ENCODE results near the gene RMI1.

The RMI1 gene

DNA sequence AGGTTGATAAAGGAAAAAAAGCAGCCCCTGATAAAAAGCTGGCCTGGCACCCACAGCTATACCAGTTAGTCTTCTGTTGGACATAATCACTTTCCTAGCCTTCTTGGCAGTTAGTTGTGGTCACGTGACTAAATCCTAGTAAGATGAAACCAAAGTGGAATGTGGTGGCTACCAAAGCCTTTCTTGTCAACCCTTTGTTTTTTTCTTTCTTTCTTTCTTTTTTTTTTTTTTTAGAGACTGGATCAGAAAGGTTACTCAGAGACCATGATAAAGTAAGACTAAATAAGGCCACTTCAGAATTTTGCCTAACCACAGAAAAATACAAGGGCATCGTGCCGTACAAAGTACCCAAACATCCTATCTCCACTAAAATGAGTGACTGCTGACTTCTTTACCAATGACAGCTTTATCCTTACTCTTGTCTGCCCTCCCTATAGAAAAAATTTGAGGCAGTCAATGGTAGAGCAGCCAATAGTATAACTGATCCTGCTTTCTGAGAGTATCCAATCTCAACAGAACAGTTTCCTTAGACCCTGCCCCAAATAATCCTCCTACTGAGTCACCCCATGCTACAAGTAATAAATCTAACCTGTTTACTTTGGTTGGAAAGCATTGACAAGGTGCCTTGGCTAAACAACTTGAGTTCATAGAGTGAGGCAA, 45.2 kb upstream of the RMI1 start:
- Histone ChIP-seq H3K4me3 (replicated peaks; ENCODE audit: insufficient read depth, low read length) (no peak overlapping the region), H3K27ac (replicated peaks) (peak overlapping the region; percentile 41), H3K27me3 (ENCODE audit: insufficient read depth, poor library complexity, severe bottlenecking) (no peaks in the 10 kb centered on the region)
- no peak for DNase-seq (ENCODE audit: low read depth in 1 of 2, low spot score in 1 of 2)
- TF ChIP-seq GABPA (IDR thresholded peaks at IDR 0.05; ENCODE audit: low read depth), result no peak
- no peak for TF ChIP-seq POLR2AphosphoS5 (IDR thresholded peaks at IDR 0.05; ENCODE audit: low read depth)
- TF ChIP-seq, protein P1, sequence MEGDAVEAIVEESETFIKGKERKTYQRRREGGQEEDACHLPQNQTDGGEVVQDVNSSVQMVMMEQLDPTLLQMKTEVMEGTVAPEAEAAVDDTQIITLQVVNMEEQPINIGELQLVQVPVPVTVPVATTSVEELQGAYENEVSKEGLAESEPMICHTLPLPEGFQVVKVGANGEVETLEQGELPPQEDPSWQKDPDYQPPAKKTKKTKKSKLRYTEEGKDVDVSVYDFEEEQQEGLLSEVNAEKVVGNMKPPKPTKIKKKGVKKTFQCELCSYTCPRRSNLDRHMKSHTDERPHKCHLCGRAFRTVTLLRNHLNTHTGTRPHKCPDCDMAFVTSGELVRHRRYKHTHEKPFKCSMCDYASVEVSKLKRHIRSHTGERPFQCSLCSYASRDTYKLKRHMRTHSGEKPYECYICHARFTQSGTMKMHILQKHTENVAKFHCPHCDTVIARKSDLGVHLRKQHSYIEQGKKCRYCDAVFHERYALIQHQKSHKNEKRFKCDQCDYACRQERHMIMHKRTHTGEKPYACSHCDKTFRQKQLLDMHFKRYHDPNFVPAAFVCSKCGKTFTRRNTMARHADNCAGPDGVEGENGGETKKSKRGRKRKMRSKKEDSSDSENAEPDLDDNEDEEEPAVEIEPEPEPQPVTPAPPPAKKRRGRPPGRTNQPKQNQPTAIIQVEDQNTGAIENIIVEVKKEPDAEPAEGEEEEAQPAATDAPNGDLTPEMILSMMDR (IDR thresholded peaks at IDR 0.05; ENCODE audit: insufficient read depth, low read length), result no peak
- TF ChIP-seq, protein P2, sequence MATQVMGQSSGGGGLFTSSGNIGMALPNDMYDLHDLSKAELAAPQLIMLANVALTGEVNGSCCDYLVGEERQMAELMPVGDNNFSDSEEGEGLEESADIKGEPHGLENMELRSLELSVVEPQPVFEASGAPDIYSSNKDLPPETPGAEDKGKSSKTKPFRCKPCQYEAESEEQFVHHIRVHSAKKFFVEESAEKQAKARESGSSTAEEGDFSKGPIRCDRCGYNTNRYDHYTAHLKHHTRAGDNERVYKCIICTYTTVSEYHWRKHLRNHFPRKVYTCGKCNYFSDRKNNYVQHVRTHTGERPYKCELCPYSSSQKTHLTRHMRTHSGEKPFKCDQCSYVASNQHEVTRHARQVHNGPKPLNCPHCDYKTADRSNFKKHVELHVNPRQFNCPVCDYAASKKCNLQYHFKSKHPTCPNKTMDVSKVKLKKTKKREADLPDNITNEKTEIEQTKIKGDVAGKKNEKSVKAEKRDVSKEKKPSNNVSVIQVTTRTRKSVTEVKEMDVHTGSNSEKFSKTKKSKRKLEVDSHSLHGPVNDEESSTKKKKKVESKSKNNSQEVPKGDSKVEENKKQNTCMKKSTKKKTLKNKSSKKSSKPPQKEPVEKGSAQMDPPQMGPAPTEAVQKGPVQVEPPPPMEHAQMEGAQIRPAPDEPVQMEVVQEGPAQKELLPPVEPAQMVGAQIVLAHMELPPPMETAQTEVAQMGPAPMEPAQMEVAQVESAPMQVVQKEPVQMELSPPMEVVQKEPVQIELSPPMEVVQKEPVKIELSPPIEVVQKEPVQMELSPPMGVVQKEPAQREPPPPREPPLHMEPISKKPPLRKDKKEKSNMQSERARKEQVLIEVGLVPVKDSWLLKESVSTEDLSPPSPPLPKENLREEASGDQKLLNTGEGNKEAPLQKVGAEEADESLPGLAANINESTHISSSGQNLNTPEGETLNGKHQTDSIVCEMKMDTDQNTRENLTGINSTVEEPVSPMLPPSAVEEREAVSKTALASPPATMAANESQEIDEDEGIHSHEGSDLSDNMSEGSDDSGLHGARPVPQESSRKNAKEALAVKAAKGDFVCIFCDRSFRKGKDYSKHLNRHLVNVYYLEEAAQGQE (IDR thresholded peaks at IDR 0.05; ENCODE audit: insufficient replicate concordance, low read depth), result no peak

DNA sequence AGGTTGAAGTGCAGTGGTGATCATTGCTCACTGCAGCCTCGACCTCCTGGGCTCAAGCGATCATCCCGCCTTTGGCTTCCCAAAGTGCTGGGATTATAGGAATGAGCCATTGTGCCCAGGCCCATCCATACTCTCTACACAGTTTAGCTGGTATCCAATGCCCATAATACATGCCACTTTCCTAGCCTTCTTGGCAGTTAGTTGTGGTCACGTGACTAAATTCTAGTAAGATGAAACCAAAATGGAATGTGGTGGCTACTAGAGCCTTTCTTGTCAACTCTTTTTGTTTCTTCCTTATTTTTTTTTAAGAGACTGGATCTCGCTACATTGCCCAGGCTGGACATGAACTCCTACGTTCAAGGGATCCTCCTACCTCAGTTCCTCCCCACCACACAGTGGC, 44.1 kb upstream of the RMI1 start:
- Histone ChIP-seq H3K27me3 (ENCODE audit: insufficient read depth, poor library complexity, severe bottlenecking) (no peaks in the 10 kb centered on the region), H3K4me3 (replicated peaks; ENCODE audit: insufficient read depth, low read length) (no peak overlapping the region), H3K27ac (replicated peaks) (no peak overlapping the region)
- TF ChIP-seq SPI1 (IDR thresholded peaks at IDR 0.05; ENCODE audit: borderline replicate concordance, low read depth) (no peak), GABPA (IDR thresholded peaks at IDR 0.05; ENCODE audit: low read depth) (no peak), POLR2AphosphoS5 (IDR thresholded peaks at IDR 0.05; ENCODE audit: low read depth) (no peak)
- TF ChIP-seq, protein P2 (IDR thresholded peaks at IDR 0.05; ENCODE audit: insufficient replicate concordance, low read depth), result no peak
- TF ChIP-seq, protein P1 (IDR thresholded peaks at IDR 0.05; ENCODE audit: insufficient read depth, low read length), result no peak
- DNase-seq (ENCODE audit: low read depth in 1 of 2, low spot score in 1 of 2), result no peak

DNA sequence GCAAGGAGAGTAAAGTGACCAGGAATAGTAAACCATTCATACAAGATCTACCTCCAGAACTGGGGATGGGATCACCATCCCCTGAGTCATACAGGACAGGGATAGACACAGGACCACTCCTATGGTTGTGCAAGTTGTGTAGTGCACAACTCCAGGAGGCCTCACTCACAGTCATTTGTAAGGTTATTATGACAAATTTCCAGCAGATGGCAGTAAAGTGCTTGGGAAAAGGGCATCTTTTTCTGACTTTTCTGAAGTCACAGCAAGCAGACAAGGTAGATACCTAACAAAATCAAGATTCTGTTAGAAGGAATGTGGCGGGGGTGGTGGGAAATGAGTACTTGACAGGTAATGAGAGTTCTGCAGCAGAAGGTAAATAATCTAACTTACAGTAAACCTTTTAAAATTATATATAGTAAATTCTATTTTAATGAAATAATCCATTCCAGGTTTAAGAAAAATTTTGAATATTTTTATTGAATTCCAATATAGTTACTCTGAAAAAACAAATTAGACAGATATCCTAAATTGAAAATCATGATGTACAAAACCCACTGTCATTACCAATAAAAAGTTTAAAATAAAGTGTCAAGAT, 42.6 kb upstream of the RMI1 start:
- TF ChIP-seq, protein P1 (IDR thresholded peaks at IDR 0.05; ENCODE audit: insufficient read depth, low read length), result no peak
- TF ChIP-seq SPI1 (IDR thresholded peaks at IDR 0.05; ENCODE audit: borderline replicate concordance, low read depth) (no peak), POLR2AphosphoS5 (IDR thresholded peaks at IDR 0.05; ENCODE audit: low read depth) (no peak), GABPA (IDR thresholded peaks at IDR 0.05; ENCODE audit: low read depth) (no peak)
- TF ChIP-seq, protein P2 (IDR thresholded peaks at IDR 0.05; ENCODE audit: insufficient replicate concordance, low read depth), result no peak
- no peak overlapping the region for H3K27ac ChIP-seq (replicated peaks)
- DNase-seq (ENCODE audit: low read depth in 1 of 2, low spot score in 1 of 2), result peak; percentile 53 to 61
- H3K27me3 ChIP-seq (ENCODE audit: insufficient read depth, poor library complexity, severe bottlenecking), result no peaks in the 10 kb centered on the region
- no peak overlapping the region for H3K4me3 ChIP-seq (replicated peaks; ENCODE audit: insufficient read depth, low read length)

Data from HL-60 (cell line).